ENCODE data around the gene AHRR. TPM values are rescaled to one million over a fixed set of nuclear protein-coding genes. Genes with fewer than 3 reads are reported as not detected.
A peak's percentile ranks its signal among the peaks of the same experiment; 100 is the strongest.

AHRR gene
- total and polyA plus RNA-seq, 3 donors from 2014 or later: 36.9 to 68.5 (median 43.4) TPM

- TF ChIP-seq CTCF (IDR thresholded peaks at IDR 0.05): no peak
- TF ChIP-seq POLR2A (IDR thresholded peaks at IDR 0.05): no peak
- Histone ChIP-seq H3K27ac (no peak overlapping the region), H3K4me1 (peaks cover 8% of the 10 kb centered on the region), H3K36me3 (ENCODE audit: low read depth, missing control alignments) (no peaks in the 10 kb centered on the region), H3K4me3 (no peak overlapping the region), H3K27me3 (no peaks in the 10 kb centered on the region), H3K9me3 (no peaks in the 10 kb centered on the region)
- intact Hi-C loops (cut with DNase I; ENCODE audit: low total_unique reads): no loop called here
- DNase-seq: peak; percentile 5
- 95 to 97% methylated on average over 14 of the region's 14 CpGs for WGBS, 2 donors
These were observed 16.1 kb upstream of the AHRR start for GRCh38 chr5:305459-305858.

- peaks cover 8% of the 10 kb centered on the region for H3K4me1 ChIP-seq
- H3K4me3 ChIP-seq: no peak overlapping the region
- H3K27me3 ChIP-seq: no peaks in the 10 kb centered on the region
- H3K36me3 ChIP-seq (ENCODE audit: low read depth, missing control alignments): no peaks in the 10 kb centered on the region
- peak; percentile 8 for DNase-seq
- no peak for TF ChIP-seq CTCF (IDR thresholded peaks at IDR 0.05)
- no peak for TF ChIP-seq POLR2A (IDR thresholded peaks at IDR 0.05)
- WGBS, 2 donors: 95 to 96% methylated on average over 26 to 28 of the region's 28 CpGs
- intact Hi-C loops (cut with DNase I; ENCODE audit: low total_unique reads): no loop called here
- no peaks in the 10 kb centered on the region for H3K9me3 ChIP-seq
- no peak overlapping the region for H3K27ac ChIP-seq
These were observed 15.3 kb upstream of the AHRR start for GRCh38 chr5:306011-306805.

- DNase-seq: peak; percentile 2
- Histone ChIP-seq H3K27me3 (no peaks in the 10 kb centered on the region), H3K4me1 (peaks cover 8% of the 10 kb centered on the region), H3K4me3 (no peak overlapping the region), H3K36me3 (ENCODE audit: low read depth, missing control alignments) (no peaks in the 10 kb centered on the region), H3K27ac (no peak overlapping the region), H3K9me3 (no peaks in the 10 kb centered on the region)
- 91 to 95% methylated on average over 8 to 26 of the region's 26 CpGs for WGBS, 2 donors
- intact Hi-C loops (cut with DNase I; ENCODE audit: low total_unique reads): no loop called here
- TF ChIP-seq POLR2A (IDR thresholded peaks at IDR 0.05) (no peak), CTCF (IDR thresholded peaks at IDR 0.05) (no peak)
These were observed 14.2 kb upstream of the AHRR start for GRCh38 chr5:307306-307705.

GRCh38 chr5:307794-308579 lies 13.5 kb upstream of the AHRR start:
- Histone ChIP-seq H3K36me3 (ENCODE audit: low read depth, missing control alignments) (no peaks in the 10 kb centered on the region), H3K4me1 (peaks cover 8% of the 10 kb centered on the region), H3K27me3 (no peaks in the 10 kb centered on the region), H3K9me3 (no peaks in the 10 kb centered on the region), H3K27ac (no peak overlapping the region), H3K4me3 (no peak overlapping the region)
- WGBS, 2 donors: 60 to 79% methylated on average over 17 to 27 of the region's 27 CpGs
- intact Hi-C loops (cut with DNase I; ENCODE audit: low total_unique reads): no loop called here
- no peak for TF ChIP-seq POLR2A (IDR thresholded peaks at IDR 0.05)
- no peak for TF ChIP-seq CTCF (IDR thresholded peaks at IDR 0.05)
- DNase-seq: peak; percentile 26
